GM12872 (cell line): ENCODE results near the gene GRK5.

Experiments used
- TF ChIP-seq, protein P1 (sequence below): IDR thresholded peaks from 3 replicates; pipeline ENCODE4 v1.5.1; 2011; ENCODE audit warnings: low read depth, mild to moderate bottlenecking, low read length, moderate library complexity; ENCODE audit not compliant: insufficient read depth

Gene GRK5

DNA sequence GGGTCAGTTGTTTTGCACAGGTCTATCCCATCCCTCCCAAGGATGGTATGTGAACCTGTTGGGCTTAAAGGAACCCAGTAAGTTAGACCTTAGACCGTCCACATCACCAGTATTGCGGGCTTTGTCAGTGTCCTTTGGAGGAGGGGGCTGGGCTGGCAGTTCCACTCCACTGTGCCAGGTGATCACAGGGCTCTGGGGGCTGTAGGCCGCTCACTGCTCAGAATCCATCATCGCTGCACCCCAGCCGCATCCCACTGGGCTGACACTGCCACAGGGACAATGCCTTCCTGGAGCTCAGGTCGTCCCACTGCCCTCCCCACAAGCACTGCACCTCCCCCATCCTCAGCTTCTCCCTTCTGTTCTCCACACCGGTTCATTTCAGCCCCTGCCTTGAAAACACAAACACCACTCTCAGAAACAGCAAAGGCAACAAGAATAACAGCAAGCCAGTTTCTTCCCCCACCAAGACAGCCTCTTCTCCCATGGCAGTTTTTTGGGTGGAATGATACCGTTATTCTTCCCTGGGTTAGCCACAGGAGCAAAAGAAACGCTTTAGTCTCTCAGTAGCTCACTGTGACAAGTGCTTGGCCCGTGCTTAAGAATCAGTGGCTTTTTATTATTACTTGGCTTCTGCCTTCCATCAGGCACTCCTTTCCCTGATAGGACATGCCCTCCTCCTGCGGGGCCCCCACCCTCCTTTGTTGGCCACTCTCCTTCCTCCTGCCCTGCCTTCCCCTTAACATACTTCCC, 111.2 kb downstream of the GRK5 start:
- TF ChIP-seq, protein P1, sequence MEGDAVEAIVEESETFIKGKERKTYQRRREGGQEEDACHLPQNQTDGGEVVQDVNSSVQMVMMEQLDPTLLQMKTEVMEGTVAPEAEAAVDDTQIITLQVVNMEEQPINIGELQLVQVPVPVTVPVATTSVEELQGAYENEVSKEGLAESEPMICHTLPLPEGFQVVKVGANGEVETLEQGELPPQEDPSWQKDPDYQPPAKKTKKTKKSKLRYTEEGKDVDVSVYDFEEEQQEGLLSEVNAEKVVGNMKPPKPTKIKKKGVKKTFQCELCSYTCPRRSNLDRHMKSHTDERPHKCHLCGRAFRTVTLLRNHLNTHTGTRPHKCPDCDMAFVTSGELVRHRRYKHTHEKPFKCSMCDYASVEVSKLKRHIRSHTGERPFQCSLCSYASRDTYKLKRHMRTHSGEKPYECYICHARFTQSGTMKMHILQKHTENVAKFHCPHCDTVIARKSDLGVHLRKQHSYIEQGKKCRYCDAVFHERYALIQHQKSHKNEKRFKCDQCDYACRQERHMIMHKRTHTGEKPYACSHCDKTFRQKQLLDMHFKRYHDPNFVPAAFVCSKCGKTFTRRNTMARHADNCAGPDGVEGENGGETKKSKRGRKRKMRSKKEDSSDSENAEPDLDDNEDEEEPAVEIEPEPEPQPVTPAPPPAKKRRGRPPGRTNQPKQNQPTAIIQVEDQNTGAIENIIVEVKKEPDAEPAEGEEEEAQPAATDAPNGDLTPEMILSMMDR, result no peak

- TF ChIP-seq, protein P1, result no peak
Observed at GRCh38 chr10:119319161-119319919, 112.0 kb downstream of the GRK5 start.

- TF ChIP-seq, protein P1, result no peak
Observed at GRCh38 chr10:119319920-119320258, 112.5 kb downstream of the GRK5 start.

- TF ChIP-seq, protein P1, result no peak
Observed at GRCh38 chr10:119320981-119321380, 113.6 kb downstream of the GRK5 start.

DNA sequence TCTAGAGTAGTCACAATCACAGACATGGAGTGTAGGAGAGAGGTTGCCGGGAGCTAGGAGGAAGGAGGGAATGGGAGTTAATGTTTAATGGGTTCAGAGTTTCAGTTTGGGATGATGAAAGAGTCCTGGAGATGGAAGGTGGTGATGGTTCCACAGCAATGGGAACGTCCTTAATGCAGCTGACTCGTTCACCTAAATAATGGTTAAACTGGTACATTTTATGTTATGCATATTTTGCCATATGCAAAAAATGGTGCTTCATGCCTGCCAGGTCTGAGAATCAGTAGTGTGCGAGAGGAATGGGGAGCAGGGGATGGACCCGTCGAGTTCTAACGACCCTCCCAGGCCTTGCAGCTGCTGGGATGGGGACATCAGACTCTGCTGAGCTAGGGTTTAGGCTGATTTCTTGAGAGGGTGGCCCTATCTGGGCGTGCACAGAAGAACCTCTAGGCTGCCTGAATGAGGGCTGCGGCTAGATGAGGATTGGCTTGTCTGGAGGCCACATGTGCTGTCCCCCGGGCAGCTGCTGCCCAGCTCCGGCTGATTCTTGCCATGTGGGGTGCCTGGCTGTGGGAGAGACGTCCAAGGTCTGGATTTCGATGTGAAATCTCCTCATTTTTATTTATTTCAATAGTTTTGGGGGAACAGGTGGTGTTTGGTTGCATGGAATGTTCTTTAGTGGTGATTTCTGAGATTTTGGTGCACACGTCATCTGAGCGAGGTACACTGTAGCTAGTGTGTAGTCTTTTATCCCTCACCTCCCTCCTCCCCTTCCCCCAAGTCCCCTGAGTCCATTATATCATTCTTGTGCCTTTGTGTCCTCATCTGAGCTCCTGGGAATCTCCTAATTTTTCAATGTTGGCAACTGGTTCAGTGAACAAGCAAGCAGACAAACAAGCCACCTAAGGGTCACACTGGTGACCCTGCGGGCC, 116.0 kb downstream of the GRK5 start:
- TF ChIP-seq, protein P1, result no peak

DNA sequence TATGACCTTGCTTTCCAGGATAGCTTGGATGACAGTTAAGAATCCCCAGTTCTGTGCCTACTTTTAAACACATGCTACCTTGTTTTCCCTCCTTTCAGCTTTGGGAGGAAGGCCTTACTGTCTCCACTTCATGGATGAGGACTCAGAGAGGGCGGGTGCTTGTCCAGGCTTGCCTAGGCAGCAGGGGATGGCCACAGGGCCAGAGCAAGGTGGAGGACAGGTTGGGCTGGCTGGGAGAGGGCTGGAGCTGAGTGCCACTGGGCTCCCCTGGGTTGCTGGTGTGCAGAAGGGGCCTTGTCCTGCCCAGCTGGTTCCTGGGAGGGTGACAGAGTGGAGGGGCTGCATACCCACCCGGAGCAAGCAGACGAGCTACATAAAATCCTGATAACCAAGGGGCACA, 117.8 kb downstream of the GRK5 start:
- TF ChIP-seq, protein P1, result no peak

GRCh38 chr10:119326167-119326566, 118.8 kb downstream of the GRK5 start:
- TF ChIP-seq, protein P1, result no peak
